SU-DHL-6 (cell line): ENCODE results near the gene BTBD16.

Source experiments
- CTCF ChIP-seq: fragments of 200-600 bp; sonication (generic); IDR thresholded peaks from one replicate; pipeline ENCODE4 v1.5.1; 2017; ENCODE audit warnings: antibody characterized with exemption, mild to moderate bottlenecking, low read length, moderate library complexity; ENCODE audit not compliant: insufficient read depth, poor library complexity, severe bottlenecking
- EZH2phosphoT487 ChIP-seq: fragments of 200-600 bp; sonication (generic), shearing (Covaris generic); conservative IDR thresholded peaks from 2 replicates; pipeline ENCODE4 v1.6.1; 2018; ENCODE audit warnings: mild to moderate bottlenecking, antibody characterized with exemption, low read length, moderate library complexity, mixed read lengths

DNA sequence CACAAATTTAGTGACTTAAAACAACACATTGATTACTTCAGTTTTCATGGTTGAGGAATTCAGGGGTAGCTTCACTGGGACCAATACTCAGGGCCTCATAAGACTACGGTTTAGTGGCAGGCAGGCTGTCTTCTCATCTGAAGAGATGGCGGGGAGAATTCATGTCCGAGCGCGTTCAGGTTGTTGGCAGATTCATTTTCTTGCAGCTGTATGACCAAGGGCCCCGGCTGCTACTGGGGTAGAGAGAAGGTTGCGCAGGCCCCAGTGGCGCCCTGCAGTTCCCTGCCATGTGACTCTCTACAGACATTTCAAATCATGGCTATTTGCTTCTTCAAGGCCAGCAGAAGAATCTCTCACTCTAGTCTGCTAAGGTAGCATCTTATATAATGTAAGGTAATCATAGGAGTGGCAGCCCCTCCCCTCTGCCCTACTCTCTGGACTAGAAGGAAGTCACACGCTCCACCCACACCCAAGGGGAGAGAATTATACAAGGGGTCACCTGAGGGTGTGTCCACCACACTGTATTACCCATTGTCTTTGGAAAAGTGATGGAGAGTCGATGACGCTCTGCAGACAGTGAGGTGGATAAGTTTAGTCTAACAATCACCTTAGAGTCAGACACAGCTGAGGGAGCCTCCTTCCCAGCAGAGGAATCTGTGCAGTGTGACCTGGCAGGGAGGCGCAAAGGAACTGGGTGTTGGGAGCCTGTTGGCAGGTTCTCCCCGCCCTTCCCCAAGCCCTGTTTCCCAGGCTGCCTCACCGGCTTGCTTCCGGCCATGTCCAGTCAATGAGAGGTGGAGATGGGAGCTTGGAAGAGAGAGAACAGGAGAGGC lies 67.7 kb downstream of the BTBD16 start:
- TF ChIP-seq CTCF = no peak
- TF ChIP-seq EZH2phosphoT487 = no peak
